MM.1S (cell line): ENCODE results near the gene HDGFL3.

ENCODE experiments used
- EZH2phosphoT487 ChIP-seq: fragments of 300-600 bp; sonication (generic); IDR thresholded peaks from 2 replicates; pipeline ENCODE4 v1.6.1; 2018; ENCODE audit warnings: antibody characterized with exemption, low read length
- TF ChIP-seq, protein P1 (sequence below): fragments of 300-600 bp; sonication (generic); IDR thresholded peaks from 2 replicates; pipeline ENCODE4 v1.5.1; 2016; ENCODE audit warnings: antibody characterized with exemption, low read length, mixed read lengths

DNA sequence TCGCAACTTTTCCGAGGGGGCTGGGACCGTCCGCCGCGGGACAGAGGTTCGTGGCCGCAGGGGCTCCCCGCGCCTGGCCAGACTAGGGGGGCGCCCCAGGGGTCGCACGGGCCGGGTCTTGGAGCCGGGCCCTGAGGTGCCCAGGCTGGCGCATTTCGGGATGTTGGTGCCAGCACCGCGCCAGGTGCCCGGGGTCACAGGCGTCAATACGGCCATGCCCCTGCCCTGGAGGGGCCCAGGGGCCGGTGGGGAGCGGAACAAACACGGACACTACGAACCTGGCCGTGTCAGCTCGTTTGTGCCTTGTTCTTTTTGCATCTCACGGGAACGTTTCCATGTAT, 99.8 kb downstream of the HDGFL3 start:
- TF ChIP-seq, protein P1, sequence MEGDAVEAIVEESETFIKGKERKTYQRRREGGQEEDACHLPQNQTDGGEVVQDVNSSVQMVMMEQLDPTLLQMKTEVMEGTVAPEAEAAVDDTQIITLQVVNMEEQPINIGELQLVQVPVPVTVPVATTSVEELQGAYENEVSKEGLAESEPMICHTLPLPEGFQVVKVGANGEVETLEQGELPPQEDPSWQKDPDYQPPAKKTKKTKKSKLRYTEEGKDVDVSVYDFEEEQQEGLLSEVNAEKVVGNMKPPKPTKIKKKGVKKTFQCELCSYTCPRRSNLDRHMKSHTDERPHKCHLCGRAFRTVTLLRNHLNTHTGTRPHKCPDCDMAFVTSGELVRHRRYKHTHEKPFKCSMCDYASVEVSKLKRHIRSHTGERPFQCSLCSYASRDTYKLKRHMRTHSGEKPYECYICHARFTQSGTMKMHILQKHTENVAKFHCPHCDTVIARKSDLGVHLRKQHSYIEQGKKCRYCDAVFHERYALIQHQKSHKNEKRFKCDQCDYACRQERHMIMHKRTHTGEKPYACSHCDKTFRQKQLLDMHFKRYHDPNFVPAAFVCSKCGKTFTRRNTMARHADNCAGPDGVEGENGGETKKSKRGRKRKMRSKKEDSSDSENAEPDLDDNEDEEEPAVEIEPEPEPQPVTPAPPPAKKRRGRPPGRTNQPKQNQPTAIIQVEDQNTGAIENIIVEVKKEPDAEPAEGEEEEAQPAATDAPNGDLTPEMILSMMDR: no peak
- TF ChIP-seq EZH2phosphoT487: no peak
